Nephron (organoid): Measurements from ENCODE around the gene MAP2K7.

ENCODE experiments used
- H3K27ac Mint-ChIP-seq, 3 experiments: 2 replicates each; pipeline ENCODE4 v1.8.0; 2020; ENCODE audit warnings: mixed read lengths in 3 of 3, mild to moderate bottlenecking in 2 of 3, moderate library complexity in 1 of 3
- H3K27me3 Mint-ChIP-seq: 2 replicates; pipeline ENCODE4 v1.8.0; 2021; ENCODE audit warnings: low read depth, mild to moderate bottlenecking, moderate library complexity, mixed read lengths
- H3K36me3 Mint-ChIP-seq: 2 replicates; pipeline ENCODE4 v1.8.0; 2020; ENCODE audit warnings: low read depth, mixed read lengths
- H3K4me1 Mint-ChIP-seq: 2 replicates; pipeline ENCODE4 v1.8.0; 2020; ENCODE audit warnings: mixed read lengths
- H3K4me3 Mint-ChIP-seq, 3 experiments: 2 replicates each; pipeline ENCODE4 v1.8.0; 2020; ENCODE audit warnings: mild to moderate bottlenecking in 3 of 3, mixed read lengths in 3 of 3, moderate library complexity in 2 of 3
- H3K9me3 Mint-ChIP-seq: 2 replicates; pipeline ENCODE4 v1.8.0; 2020; ENCODE audit warnings: mixed read lengths
- TF ChIP-seq, protein P1 (sequence below), 3 experiments: fragments of 200-600 bp; sonication (generic); IDR thresholded peaks; one replicate each; pipeline ENCODE4 v1.5.0; 2021; ENCODE audit warnings: antibody characterized with exemption in 3 of 3; ENCODE audit not compliant: unreplicated experiment in 3 of 3

MAP2K7 gene

GRCh38 chr19:7862413-7862951, 41.2 kb upstream of the MAP2K7 start:
- H3K9me3 Mint-ChIP-seq, result no peaks in the 10 kb centered on the region

GRCh38 chr19:7863157-7863970, 40.3 kb upstream of the MAP2K7 start:
- Mint-ChIP-seq H3K9me3 (no peaks in the 10 kb centered on the region), H3K4me3 (no peak overlapping the region), H3K36me3 (no peaks in the 10 kb centered on the region), H3K27me3 (peaks cover 50% of the 10 kb centered on the region), H3K27ac (no peak overlapping the region), H3K4me1 (peaks cover 5% of the 10 kb centered on the region)
- TF ChIP-seq, protein P1, sequence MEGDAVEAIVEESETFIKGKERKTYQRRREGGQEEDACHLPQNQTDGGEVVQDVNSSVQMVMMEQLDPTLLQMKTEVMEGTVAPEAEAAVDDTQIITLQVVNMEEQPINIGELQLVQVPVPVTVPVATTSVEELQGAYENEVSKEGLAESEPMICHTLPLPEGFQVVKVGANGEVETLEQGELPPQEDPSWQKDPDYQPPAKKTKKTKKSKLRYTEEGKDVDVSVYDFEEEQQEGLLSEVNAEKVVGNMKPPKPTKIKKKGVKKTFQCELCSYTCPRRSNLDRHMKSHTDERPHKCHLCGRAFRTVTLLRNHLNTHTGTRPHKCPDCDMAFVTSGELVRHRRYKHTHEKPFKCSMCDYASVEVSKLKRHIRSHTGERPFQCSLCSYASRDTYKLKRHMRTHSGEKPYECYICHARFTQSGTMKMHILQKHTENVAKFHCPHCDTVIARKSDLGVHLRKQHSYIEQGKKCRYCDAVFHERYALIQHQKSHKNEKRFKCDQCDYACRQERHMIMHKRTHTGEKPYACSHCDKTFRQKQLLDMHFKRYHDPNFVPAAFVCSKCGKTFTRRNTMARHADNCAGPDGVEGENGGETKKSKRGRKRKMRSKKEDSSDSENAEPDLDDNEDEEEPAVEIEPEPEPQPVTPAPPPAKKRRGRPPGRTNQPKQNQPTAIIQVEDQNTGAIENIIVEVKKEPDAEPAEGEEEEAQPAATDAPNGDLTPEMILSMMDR (IDR thresholded peaks at IDR 0.05; ENCODE audit: unreplicated experiment in 3 of 3), result no peak

More at GRCh38 chr19:7862413-7862951, 41.2 kb upstream of the MAP2K7 start:
- no peaks in the 10 kb centered on the region for H3K36me3 Mint-ChIP-seq
- H3K4me1 Mint-ChIP-seq, result peaks cover 5% of the 10 kb centered on the region
- TF ChIP-seq, protein P1 (IDR thresholded peaks at IDR 0.05; ENCODE audit: unreplicated experiment in 3 of 3), result no peak
- peaks cover 45% of the 10 kb centered on the region for H3K27me3 Mint-ChIP-seq
- no peak overlapping the region for H3K27ac Mint-ChIP-seq
- H3K4me3 Mint-ChIP-seq, result peak overlapping the region; percentile 71 to 79 (median 74)

DNA sequence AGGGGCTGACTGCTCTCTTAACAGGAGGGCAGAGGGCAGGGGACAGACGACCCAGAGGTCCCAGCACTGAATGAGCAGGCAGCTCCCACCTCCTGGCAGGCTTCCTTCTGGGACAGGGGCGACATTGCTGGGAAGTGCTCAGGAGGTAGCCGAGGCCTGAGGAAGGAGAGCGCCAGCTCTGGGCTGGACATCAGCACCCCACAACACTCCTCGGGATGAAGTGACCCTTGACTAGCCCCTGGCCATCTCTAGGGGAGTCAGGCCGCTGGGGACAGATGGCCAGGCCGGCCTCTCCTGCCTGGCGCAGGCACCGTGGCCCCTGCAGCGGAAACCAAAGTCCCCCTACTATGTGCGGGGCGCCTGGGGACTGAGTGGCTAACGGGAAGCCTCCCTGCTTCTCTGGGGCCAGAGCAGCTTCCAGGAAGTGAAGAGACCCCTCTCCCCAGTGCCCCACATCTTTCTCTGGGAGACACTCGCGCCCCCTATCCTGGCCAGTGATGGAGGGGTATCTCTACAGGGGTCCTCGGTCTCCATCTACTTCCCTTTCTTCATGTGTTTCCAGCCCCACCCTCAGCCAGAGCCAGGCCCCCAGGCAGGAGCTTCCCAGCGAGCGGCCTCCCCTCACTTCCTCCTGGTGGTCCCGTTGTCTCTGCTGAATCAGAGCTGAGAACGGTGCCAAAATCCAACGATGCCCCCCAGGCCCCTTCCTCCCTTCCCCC, 39.5 kb upstream of the MAP2K7 start:
- TF ChIP-seq, protein P1 (IDR thresholded peaks at IDR 0.05; ENCODE audit: unreplicated experiment in 3 of 3), result no peak
- Mint-ChIP-seq H3K9me3 (no peaks in the 10 kb centered on the region), H3K27me3 (peaks cover 50% of the 10 kb centered on the region), H3K36me3 (no peaks in the 10 kb centered on the region), H3K27ac (no peak overlapping the region), H3K4me3 (no peak overlapping the region), H3K4me1 (peaks cover 5% of the 10 kb centered on the region)

DNA sequence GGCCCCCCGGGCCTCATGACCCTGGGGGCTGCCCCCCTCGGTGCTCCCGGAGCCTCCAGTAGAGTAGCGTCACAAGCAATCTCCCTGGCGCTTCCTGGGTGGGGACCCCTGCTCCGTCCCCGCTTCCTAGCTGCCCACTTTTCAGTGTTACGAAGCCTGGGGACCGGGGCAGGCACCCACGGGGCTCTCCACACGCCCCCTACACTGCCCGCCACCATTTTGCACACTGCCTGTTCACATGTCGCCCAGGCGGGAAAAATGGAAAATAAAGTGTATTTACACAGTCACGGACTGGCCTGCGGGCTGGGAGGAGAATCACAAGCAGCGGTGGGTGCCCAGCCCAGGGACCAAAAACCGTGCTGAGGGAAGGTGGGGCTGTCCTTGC, 39.0 kb upstream of the MAP2K7 start:
- Mint-ChIP-seq H3K4me3 (no peak overlapping the region), H3K36me3 (no peaks in the 10 kb centered on the region), H3K9me3 (no peaks in the 10 kb centered on the region), H3K4me1 (peaks cover 5% of the 10 kb centered on the region), H3K27ac (no peak overlapping the region), H3K27me3 (peaks cover 50% of the 10 kb centered on the region)
- TF ChIP-seq, protein P1 (IDR thresholded peaks at IDR 0.05; ENCODE audit: unreplicated experiment in 3 of 3), result no peak

DNA sequence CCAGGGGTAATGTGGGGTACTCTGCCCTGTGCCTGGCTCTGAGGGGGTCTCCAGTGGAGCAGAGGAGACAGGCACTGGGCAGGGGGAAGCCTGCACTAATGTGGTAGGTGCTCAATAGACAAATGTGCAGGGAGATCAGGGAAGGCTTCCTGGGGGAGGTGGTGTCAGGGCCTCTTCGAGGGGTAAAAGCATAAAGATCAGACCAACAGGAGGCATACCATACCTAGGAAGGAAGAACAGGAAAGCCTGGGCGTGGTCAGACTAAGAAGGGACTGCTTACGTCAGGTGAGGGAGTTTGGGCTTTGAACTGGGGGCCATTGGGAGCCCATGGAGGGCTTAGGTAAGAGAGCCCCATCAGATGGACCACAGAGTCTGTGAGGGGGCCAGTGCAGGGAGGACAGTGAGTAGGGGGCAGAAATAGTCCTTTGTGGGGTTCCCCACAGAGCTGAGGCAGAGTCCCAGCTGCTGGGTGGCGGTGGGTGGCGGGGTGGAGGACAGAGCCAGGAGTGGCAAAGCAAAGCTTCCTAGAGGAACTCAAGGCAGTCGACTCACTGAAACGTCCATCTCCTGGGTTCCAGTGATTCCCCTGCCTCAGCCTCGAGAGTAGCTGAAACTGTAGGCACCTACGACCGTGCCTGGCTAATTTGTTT, 38.3 kb upstream of the MAP2K7 start:
- Mint-ChIP-seq H3K9me3 (no peaks in the 10 kb centered on the region), H3K4me1 (peaks cover 5% of the 10 kb centered on the region), H3K27ac (no peak overlapping the region), H3K4me3 (peak overlapping the region in 2 of 3 experiments; percentile 2 to 10), H3K36me3 (no peaks in the 10 kb centered on the region), H3K27me3 (peaks cover 52% of the 10 kb centered on the region)
- TF ChIP-seq, protein P1 (IDR thresholded peaks at IDR 0.05; ENCODE audit: unreplicated experiment in 3 of 3), result no peak
